GM23248 (cell line): ENCODE data around the gene MED12L. TPM values are rescaled to one million over a fixed set of nuclear protein-coding genes. Genes with fewer than 3 reads are reported as not detected.

Experiments
- DNase-seq: peaks from one replicate; pipeline ENCODE4 v3.0.0-alpha.2; 2015
- H2AFZ ChIP-seq: fragments of 200-600 bp; sonication (generic); 2 replicates; pipeline ENCODE4 v1.6.1; 2016; ENCODE audit warnings: antibody characterized with exemption
- H3F3A ChIP-seq: fragments of 200-600 bp; sonication (generic); 2 replicates; pipeline ENCODE4 v1.6.1; 2016; ENCODE audit warnings: mild to moderate bottlenecking, antibody characterized with exemption, mixed run types; ENCODE audit not compliant: insufficient read depth
- H3K27ac ChIP-seq: fragments of 200-600 bp; sonication (generic); 2 replicates; pipeline ENCODE4 v1.5.1; 2016; ENCODE audit warnings: mild to moderate bottlenecking
- H3K27me3 ChIP-seq: fragments of 200-600 bp; sonication (generic); replicated peaks from 2 replicates; pipeline ENCODE4 v1.6.1; 2016; ENCODE audit warnings: mild to moderate bottlenecking; ENCODE audit not compliant: insufficient read depth
- H3K36me3 ChIP-seq: fragments of 200-600 bp; sonication (generic); 2 replicates; pipeline ENCODE4 v1.6.1; 2016; ENCODE audit warnings: low read depth, mild to moderate bottlenecking
- H3K4me1 ChIP-seq: fragments of 200-600 bp; sonication (generic); 2 replicates; pipeline ENCODE4 v1.6.1; 2016; ENCODE audit warnings: mild to moderate bottlenecking; ENCODE audit not compliant: insufficient read depth
- H3K4me2 ChIP-seq: fragments of 200-600 bp; sonication (generic); one replicate; pipeline ENCODE4 v1.6.1; 2016; ENCODE audit warnings: mild to moderate bottlenecking; ENCODE audit not compliant: unreplicated experiment
- H3K4me3 ChIP-seq: fragments of 200-600 bp; sonication (generic); 2 replicates; pipeline ENCODE4 v1.5.1; 2016; ENCODE audit warnings: mild to moderate bottlenecking
- H3K79me2 ChIP-seq: fragments of 200-600 bp; sonication (generic); 2 replicates; pipeline ENCODE4 v1.6.1; 2016; ENCODE audit warnings: mild to moderate bottlenecking; ENCODE audit not compliant: insufficient read depth
- H3K9ac ChIP-seq: fragments of 200-600 bp; sonication (generic); 2 replicates; pipeline ENCODE4 v1.6.1; 2016; ENCODE audit warnings: mild to moderate bottlenecking
- H3K9me2 ChIP-seq: fragments of 200-600 bp; sonication (generic); 2 replicates; pipeline ENCODE4 v1.6.1; 2016; ENCODE audit warnings: mixed run types, mild to moderate bottlenecking, moderate library complexity; ENCODE audit not compliant: insufficient read depth
- H3K9me3 ChIP-seq: fragments of 200-600 bp; sonication (generic); one replicate; pipeline ENCODE4 v1.6.1; 2017; ENCODE audit warnings: low read depth
- H4K20me1 ChIP-seq: fragments of 200-600 bp; sonication (generic); 2 replicates; pipeline ENCODE4 v1.6.0; 2016; ENCODE audit not compliant: insufficient read depth
- EZH2 ChIP-seq: fragments of 200-600 bp; sonication (generic); IDR thresholded peaks from 2 replicates; pipeline ENCODE4 v1.6.1; 2018; ENCODE audit warnings: antibody characterized with exemption, mild to moderate bottlenecking; ENCODE audit not compliant: insufficient read depth, poor library complexity, severe bottlenecking
- EZH2phosphoT487 ChIP-seq: fragments of 200-600 bp; sonication (generic); IDR thresholded peaks from 2 replicates; pipeline ENCODE4 v1.6.1; 2018; ENCODE audit warnings: antibody characterized with exemption, moderate library complexity, mild to moderate bottlenecking, low read depth; ENCODE audit not compliant: insufficient read depth
- WGBS, 2 experiments: methylation state at CpG; one replicate each; pipeline ENCODE4 v1.1.6; 2015 to 2017; ENCODE audit warnings: low lambda C conversion rate in 2 of 2, low coverage in 1 of 2; ENCODE audit errors: missing lambda C conversion rate in 2 of 2; 5-methylcytosine and 5-hydroxymethylcytosine counted together
- in situ Hi-C: fragments of 300-500 bp; cut with MboI; formaldehyde crosslinking; loops from 2 replicates; pipeline ENCODE4 v1.15.0; 2020
- polyA plus RNA-seq: library from polyadenylated mRNA; unstranded; fragments of >200 nt; fragmentation: Nextera tagmentation; extraction: Ambion mirVana; gene quantifications from 2 replicates; pipeline ENCODE4 v1.2.1, GENCODE V29; 2016
- total RNA-seq: library from RNA; depleted of rRNA; stranded (reverse); fragments of >200 nt; shearing (Covaris generic); gene quantifications from 2 replicates; pipeline ENCODE4 v1.2.3, GENCODE V29; 2014

The MED12L gene
- total and polyA plus RNA-seq, 2 experiments from 2014 or later = 0.13 to 0.32 TPM

GRCh38 chr3:151047636-151048035 lies 37.8 kb upstream of the MED12L start:
- H3K27me3 ChIP-seq = no peaks in the 10 kb centered on the region
- no peaks in the 10 kb centered on the region for H3K9me3 ChIP-seq
- no peak overlapping the region for H3K9ac ChIP-seq
- H2AFZ ChIP-seq = no peak overlapping the region
- no peaks in the 10 kb centered on the region for H3K79me2 ChIP-seq
- no peaks in the 10 kb centered on the region for H3K4me1 ChIP-seq
- H3F3A ChIP-seq = 0 out of 2 replicates have a peak, but pooled peaks cover 6% of the 10 kb centered on the region
- no peaks in the 10 kb centered on the region for H3K36me3 ChIP-seq
- H3K9me2 ChIP-seq = no peaks in the 10 kb centered on the region
- no peaks in the 10 kb centered on the region for H4K20me1 ChIP-seq
- no peak for DNase-seq
- in situ Hi-C loops = no loop called here
- H3K4me3 ChIP-seq = no peak overlapping the region
- H3K27ac ChIP-seq = no peak overlapping the region
- TF ChIP-seq EZH2 = no peak
- no peak for TF ChIP-seq EZH2phosphoT487
- H3K4me2 ChIP-seq = no peak overlapping the region

DNA sequence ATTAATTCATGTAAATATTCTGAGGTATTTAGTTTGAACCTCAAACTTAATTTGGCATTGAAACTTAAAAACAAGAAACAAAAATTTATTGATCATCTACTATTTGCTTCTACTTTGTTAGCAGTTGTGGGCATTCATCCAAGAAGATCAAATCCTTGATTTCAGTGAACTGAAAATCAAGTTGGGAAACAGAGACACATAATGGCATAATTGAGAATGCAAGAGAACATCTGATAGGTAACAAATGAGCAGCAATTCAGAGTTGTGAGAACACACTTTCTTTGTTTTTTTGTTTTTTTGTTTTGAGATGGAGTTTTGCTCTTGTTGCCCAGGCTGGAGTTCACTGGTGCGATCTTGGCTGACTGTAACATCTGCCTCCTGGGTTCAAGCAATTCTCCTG lies 33.9 kb upstream of the MED12L start:
- WGBS, 2 experiments = 76 to 88% methylated on average over 1 of the region's 1 CpG
- H4K20me1 ChIP-seq = no peaks in the 10 kb centered on the region
- TF ChIP-seq EZH2 = no peak
- no peak for TF ChIP-seq EZH2phosphoT487
- no peak overlapping the region for H3K27ac ChIP-seq
- no peaks in the 10 kb centered on the region for H3K9me3 ChIP-seq
- H3K79me2 ChIP-seq = no peaks in the 10 kb centered on the region
- in situ Hi-C loops = no loop called here
- H3K4me2 ChIP-seq = no peak overlapping the region
- DNase-seq = no peak
- no peak overlapping the region for H3K4me3 ChIP-seq
- no peak overlapping the region for H3K9ac ChIP-seq
- no peaks in the 10 kb centered on the region for H3K4me1 ChIP-seq
- H2AFZ ChIP-seq = no peak overlapping the region
- H3K36me3 ChIP-seq = no peaks in the 10 kb centered on the region
- H3K27me3 ChIP-seq = no peaks in the 10 kb centered on the region
- no peaks in the 10 kb centered on the region for H3K9me2 ChIP-seq
- no peaks in the 10 kb centered on the region for H3F3A ChIP-seq

- no peak for DNase-seq
- Histone ChIP-seq H3K4me2 (no peak overlapping the region), H4K20me1 (no peaks in the 10 kb centered on the region), H3K79me2 (no peaks in the 10 kb centered on the region), H3K9me3 (no peaks in the 10 kb centered on the region), H3K9ac (no peak overlapping the region), H3K4me1 (no peaks in the 10 kb centered on the region), H3K36me3 (no peaks in the 10 kb centered on the region), H3K27ac (no peak overlapping the region), H3K4me3 (no peak overlapping the region), H3F3A (no peaks in the 10 kb centered on the region), H3K27me3 (no peaks in the 10 kb centered on the region), H3K9me2 (no peaks in the 10 kb centered on the region), H2AFZ (no peak overlapping the region)
- in situ Hi-C loops = no loop called here
- TF ChIP-seq EZH2 (no peak), EZH2phosphoT487 (no peak)
- 92 to 96% methylated on average over 4 of the region's 4 CpGs for WGBS, 2 experiments
These were observed 33.1 kb upstream of the MED12L start for GRCh38 chr3:151052346-151052745.

- H3K9me2 ChIP-seq = no peaks in the 10 kb centered on the region
- no peak overlapping the region for H3K4me3 ChIP-seq
- H3K36me3 ChIP-seq = no peaks in the 10 kb centered on the region
- no peaks in the 10 kb centered on the region for H3K4me1 ChIP-seq
- no peak overlapping the region for H3K9ac ChIP-seq
- no peak for TF ChIP-seq EZH2
- TF ChIP-seq EZH2phosphoT487 = no peak
- H2AFZ ChIP-seq = no peak overlapping the region
- 63 to 64% methylated on average over 3 of the region's 3 CpGs for WGBS, 2 experiments
- no peaks in the 10 kb centered on the region for H3F3A ChIP-seq
- no peaks in the 10 kb centered on the region for H3K79me2 ChIP-seq
- H3K27me3 ChIP-seq = no peaks in the 10 kb centered on the region
- no peaks in the 10 kb centered on the region for H4K20me1 ChIP-seq
- H3K27ac ChIP-seq = no peak overlapping the region
- in situ Hi-C loops = no loop called here
- no peaks in the 10 kb centered on the region for H3K9me3 ChIP-seq
- no peak overlapping the region for H3K4me2 ChIP-seq
- no peak for DNase-seq
These were observed 32.7 kb upstream of the MED12L start for GRCh38 chr3:151052756-151053155.

- TF ChIP-seq EZH2phosphoT487 (no peak), EZH2 (no peak)
- DNase-seq = no peak
- H3K27ac ChIP-seq = no peak overlapping the region
- no peak overlapping the region for H3K9ac ChIP-seq
- no peaks in the 10 kb centered on the region for H3K9me3 ChIP-seq
- no peak overlapping the region for H2AFZ ChIP-seq
- no peaks in the 10 kb centered on the region for H3K79me2 ChIP-seq
- no peaks in the 10 kb centered on the region for H3K9me2 ChIP-seq
- no peaks in the 10 kb centered on the region for H3F3A ChIP-seq
- WGBS, 2 experiments = 55 to 62% methylated on average over 7 of the region's 7 CpGs
- H3K4me2 ChIP-seq = no peak overlapping the region
- H3K4me1 ChIP-seq = no peaks in the 10 kb centered on the region
- 0 out of 2 replicates have a peak, but pooled peaks cover 6% of the 10 kb centered on the region for H3K27me3 ChIP-seq
- H3K4me3 ChIP-seq = no peak overlapping the region
- H4K20me1 ChIP-seq = no peaks in the 10 kb centered on the region
- in situ Hi-C loops = no loop called here
- no peaks in the 10 kb centered on the region for H3K36me3 ChIP-seq
These were observed 26.7 kb upstream of the MED12L start for GRCh38 chr3:151058740-151059139.
